ENCODE results near the gene BMPER.

- no peak for TF ChIP-seq CTCF (IDR thresholded peaks at IDR 0.05)
- no peak for TF ChIP-seq POLR2A (IDR thresholded peaks at IDR 0.05)
These were observed 21.2 kb downstream of the BMPER start for GRCh38 chr7:33926535-33926934.

Data from lower leg skin (tissue), 3 donors.